Stimulated activated CD4-positive, alpha-beta T cell treated with anti-CD3 and anti-CD28 coated beads, Interleukin-12 subunit alpha, Interleukin-12 subunit beta, amount 100 ng/mL, for 4 hours (primary cell): ENCODE results near the gene NRCAM.

ENCODE experiments used
- DNase-seq: peaks from one replicate; pipeline ENCODE4 v3.0.0-alpha.2; 2020

The NRCAM gene

GRCh38 chr7:108236681-108237415, 219.4 kb downstream of the NRCAM start:
- no peak for DNase-seq

DNA sequence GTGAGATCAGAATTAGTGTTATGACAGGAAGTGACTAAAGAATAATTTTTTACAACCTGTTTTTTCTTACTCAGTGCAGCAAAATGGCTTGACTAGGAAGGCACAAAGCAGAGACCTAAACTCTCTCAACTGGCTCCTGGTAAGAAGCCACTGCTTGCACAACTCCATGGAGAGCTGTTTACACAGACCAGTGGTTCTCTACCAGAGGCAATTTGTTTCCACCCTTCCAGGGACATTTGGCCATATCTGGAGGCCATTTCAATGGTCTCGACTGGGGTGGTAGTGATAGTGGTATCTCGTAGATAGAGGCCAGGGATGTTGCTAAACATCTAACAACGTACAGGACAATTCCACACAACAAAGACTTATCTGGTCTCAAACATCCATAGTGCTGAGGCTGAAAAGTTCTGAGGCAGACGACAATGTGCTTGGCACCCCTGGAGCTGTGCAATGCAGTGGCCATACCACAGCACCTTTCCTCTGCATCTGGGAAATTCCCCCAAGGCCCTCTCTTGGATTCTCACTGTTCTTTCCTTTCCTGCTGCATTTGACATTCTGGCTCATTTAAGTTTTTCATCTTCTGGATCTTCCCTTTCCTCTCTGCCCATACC, 220.7 kb downstream of the NRCAM start:
- no peak for DNase-seq

- no peak for DNase-seq
Measured at GRCh38 chr7:108234971-108235450, 221.2 kb downstream of the NRCAM start.

GRCh38 chr7:108234281-108234680, 222.0 kb downstream of the NRCAM start:
- no peak for DNase-seq

DNA sequence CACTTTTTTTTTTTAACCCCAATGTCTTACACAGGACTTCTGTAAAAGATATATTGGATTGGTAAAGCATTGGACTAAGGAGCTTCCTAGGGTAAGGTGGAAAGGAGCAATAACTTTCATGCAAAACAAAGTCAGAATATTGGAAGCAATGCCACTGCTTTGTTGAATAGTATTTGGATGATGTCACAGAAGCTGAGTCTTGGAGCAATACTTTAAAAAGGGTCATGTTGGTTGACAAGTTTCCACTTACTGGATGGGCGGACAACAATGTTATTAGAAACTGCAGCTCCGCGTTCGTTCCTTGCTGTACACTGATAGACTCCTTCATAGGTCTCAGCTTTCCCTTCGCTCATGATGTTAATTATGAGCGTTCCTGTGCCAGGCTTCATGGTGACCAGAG, 224.2 kb downstream of the NRCAM start:
- no peak for DNase-seq

DNA sequence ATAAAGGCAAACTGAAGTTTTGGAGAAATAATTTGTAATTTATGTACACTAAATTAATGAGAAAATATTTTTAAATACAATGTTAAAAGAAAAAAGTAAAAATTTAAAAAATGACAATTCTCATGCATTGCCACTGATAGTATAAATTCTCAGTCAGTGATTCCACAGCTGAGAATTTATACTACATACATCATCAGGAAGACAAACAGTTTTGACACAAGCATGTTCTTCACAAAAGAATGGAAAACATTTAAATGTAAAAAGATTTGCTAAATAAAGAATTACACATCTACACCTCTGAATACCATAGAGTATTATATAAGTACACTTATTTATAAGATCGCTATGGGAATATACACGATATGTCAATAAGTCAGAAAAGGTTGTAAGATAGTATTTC, 225.0 kb downstream of the NRCAM start:
- DNase-seq = no peak

DNA sequence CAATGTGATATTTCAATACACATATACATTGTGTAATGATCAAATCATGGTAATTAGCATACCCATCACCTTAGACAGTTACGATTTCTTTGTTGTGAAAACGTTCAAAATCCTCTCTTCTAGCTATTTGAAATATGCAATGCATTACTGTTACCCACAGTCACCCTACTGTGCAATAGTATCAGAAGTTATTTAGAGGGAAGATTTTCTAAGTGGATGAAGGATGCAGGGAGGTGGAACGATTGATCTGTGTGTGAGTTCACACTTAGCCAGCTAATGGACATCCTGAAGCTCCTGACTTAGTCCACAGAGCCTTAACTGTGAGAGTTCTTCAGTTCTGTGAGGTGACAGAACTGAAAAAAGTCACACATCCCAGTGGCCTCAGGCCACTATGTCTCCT, 228.9 kb downstream of the NRCAM start:
- no peak for DNase-seq

- DNase-seq = no peak
Measured at GRCh38 chr7:108226816-108227299, 229.4 kb downstream of the NRCAM start.

GRCh38 chr7:108225531-108226181, 230.6 kb downstream of the NRCAM start:
- no peak for DNase-seq

DNA sequence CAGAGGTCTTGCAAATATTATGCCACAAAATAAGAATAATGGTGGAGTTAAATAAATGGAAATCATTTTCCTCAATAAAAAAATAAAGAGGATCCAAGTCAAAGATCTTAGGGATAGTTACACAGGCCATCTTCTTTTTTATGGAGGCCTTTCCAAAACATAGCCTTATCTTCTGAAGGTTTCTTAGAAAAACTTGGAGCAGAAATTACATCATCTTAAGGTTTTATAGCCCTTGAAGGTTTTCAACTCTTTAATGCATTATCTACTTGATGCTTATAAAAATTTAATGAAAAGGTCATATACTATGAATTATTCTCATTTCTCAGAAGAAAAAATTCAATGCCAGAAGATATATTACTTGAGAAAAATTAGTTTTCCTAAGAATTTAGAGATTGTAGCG, 231.8 kb downstream of the NRCAM start:
- no peak for DNase-seq

DNA sequence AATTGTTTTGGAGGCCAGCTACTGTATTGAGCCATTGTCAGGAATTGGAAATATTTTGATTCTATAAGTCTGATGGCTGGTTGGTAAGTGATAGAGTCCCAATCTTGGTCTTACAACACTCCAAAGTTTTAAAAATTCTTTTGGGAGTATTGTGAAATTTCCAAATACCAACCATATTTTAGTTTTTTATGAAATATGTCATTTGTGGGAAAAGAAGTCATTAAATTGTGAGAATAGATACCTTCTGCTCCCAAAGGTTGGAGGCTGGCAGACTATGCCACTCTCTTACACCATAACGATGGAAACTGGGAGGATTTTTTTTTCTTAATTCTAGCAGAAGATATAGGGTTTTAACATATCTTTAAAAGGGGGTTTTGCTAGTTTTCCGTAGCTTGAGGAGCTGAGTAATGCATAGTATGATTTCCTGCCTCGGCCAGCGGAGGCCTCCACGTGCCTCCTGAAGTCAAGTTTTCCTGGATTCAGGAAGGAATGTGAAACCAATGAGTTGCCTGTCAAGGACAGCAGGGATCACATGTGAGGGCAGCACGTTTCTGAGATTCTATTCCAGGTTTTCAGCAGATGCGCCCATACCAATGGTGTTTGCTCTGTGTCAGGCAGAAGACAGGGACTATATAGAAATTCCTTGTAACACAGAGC, 233.9 kb downstream of the NRCAM start:
- DNase-seq = no peak

DNA sequence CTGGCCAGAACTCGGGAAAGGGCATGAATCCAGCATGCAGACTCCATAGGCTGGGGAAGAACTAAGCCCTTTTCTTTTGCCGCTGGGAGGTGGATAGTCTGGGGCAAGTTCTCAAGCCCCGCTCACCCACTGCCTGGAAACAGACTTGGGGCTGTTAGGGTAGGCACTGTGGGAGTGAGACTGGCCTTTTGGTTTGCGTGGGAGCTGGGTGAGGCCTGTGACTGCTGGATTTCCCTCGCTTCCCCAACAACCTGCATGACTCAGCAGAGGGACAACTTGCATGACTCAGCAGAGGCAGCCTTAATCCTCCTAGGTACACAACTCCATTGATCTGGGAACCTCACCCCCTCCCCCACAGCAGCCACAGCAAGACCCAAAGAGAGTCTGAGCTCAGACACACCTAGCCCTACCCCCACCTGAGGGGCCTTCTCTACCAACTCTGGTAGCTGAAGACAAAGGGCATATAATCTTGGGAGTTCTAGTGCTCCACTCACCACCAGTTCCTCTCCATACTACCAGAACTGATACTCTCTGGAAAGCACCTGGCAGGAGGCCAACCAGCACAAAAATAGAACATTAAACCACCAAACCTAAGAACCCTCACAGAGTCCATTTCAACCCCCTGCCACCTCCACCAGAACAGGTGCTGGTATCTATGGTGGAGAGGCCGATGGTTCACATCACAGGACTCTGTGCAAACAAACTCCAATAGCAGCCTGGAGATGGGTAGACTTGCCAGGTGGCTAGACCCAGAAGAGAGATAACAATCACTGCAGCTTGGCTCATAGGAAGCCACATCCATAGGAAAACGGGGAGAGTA, 244.6 kb downstream of the NRCAM start:
- DNase-seq = no peak

DNA sequence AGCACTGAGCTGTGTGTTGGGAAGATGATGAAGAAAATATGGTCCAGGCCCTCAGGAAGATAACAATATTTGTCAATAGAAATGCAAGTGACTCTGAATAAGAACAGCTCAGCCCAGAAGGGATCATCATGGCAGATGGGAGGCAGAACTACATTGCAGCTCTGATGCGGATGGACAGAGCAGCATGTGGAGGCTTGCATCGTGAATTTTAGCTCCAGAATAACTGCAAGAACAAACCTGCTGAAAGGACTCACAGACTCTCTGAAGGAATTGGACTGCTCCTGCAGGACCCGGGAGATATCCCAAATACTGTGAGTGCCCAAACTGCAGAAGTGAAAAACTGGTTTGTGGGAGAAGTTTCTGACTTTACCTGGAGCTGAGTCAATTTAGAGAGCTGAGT, 245.4 kb downstream of the NRCAM start:
- no peak for DNase-seq

DNA sequence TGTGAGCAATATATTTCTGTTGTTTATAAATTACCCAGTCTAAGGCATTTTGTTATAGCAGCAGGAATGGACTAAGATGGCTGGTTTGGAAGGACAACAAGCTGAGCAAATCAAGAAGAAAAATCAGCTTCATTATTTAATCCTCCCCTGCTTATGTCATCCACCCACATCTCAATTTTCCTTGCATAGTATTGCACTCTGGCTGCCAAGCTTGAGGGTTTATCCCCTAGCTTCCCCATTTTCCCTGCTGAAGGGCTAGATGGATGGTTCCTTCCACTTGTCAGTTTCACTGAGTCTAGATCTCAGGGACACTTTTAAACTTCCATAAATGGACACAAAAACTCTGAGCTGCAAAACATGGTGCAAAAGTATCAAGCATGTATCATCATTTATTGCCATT, 250.9 kb downstream of the NRCAM start:
- no peak for DNase-seq

GRCh38 chr7:108204281-108204796, 251.9 kb downstream of the NRCAM start:
- DNase-seq = no peak

DNA sequence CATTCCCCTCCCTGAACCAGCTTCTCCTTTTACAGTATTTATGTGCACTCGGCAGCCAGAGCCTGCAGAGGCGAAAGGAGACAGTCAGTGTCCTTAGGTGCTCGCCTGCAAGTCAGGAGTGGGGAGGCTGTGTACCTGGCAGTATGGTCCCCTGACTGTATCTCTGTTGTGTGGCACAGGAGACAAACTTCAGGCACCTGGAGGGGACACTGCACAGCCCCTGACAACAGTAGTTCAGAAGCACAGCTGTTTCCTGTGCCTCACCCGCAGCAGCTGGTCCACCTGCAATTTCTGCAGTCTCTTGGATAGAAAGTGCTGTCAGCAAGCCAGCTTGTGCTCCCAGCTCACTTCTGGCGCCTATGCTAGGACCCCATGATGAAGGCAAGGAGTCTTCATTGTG, 252.7 kb downstream of the NRCAM start:
- no peak for DNase-seq

- DNase-seq = no peak
Measured at GRCh38 chr7:108202743-108203142, 253.5 kb downstream of the NRCAM start.

DNA sequence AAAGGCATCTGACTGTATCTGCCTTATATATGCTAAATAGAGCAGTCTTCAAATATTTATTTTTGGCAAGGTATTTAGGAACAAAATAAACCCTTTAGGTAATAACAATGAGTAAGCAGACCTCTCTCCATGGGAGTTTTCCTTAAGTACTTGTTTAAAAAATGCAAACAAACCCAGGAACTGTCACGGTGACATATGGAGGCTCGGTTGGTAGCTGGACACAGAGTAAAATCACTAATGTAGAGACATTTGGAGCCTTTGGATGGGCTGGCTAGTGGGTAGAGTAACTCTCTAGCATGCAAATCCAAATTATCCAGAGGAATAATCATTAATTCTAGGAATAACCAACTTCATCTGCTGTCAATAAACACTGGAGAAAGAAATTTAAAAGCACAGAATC, 254.5 kb downstream of the NRCAM start:
- no peak for DNase-seq

- no peak for DNase-seq
Measured at GRCh38 chr7:108200326-108200725, 255.9 kb downstream of the NRCAM start.

GRCh38 chr7:108197371-108198091, 258.7 kb downstream of the NRCAM start:
- no peak for DNase-seq

DNA sequence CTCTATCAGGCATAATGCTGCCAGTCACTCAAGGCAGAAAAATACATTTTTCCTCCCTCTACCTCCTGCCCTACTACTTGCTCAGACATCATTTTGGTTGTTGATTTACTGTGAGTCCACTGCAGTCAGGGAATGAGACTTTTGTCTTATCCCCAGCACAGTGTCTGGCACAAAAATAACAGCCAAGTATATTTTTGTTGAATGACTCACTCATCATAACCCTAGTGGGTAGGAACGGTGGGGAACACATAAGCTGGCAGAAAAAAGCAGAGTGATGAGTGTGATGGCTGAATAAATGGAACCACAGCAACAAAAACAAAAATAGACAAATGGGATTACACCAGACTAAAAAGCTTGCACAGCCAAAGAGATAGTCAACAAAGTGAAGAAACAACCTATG, 260.2 kb downstream of the NRCAM start:
- no peak for DNase-seq
